ENCODE data around the gene SYNM. TPM values are rescaled to one million over a fixed set of nuclear protein-coding genes. Genes with fewer than 3 reads are reported as not detected.

The SYNM gene
- total RNA-seq, 1 experiment from 2014 or later = 3.3 TPM

DNA sequence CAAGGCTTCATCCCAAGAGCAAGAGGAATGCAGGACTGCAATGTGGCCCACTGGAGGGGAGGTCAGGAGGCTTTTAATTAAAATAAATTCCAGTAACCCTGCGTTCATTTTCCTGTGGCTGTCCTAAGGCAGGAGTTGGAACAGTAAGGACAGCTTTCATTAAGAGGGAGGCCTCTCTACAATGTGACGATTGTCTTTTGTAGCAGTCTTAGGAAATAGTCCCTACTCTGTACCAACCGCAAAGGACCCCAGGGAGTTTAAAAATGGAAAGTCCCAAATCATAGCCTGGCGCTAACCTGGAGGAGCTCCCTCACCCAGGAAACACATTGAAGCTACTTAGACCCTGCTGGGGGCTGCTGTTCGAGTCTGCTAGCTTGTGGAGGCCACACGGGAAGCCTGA lies 62.8 kb downstream of the SYNM start:
- Histone ChIP-seq H3K4me1 (ENCODE audit: control insufficient read depth in 1 of 2, insufficient read depth in 2 of 2, low read length in 2 of 2) (no peaks in the 10 kb centered on the region), H3K79me2 (ENCODE audit: insufficient read depth, low read length) (no peaks in the 10 kb centered on the region), H4K20me1 (ENCODE audit: insufficient read depth) (no peaks in the 10 kb centered on the region), H3K9me3 (ENCODE audit: control insufficient read depth in 1 of 2, insufficient read depth in 1 of 2, low read depth in 1 of 2, low read length in 2 of 2) (no peaks in the 10 kb centered on the region), H2AFZ (ENCODE audit: low read depth, low read length, poor library complexity, severe bottlenecking) (no peak overlapping the region), H3K36me3 (ENCODE audit: control insufficient read depth in 1 of 2, insufficient read depth in 2 of 2, low read length in 2 of 2) (no peaks in the 10 kb centered on the region), H3K27ac (ENCODE audit: low read depth, low read length) (no peak overlapping the region), H3K27me3 (ENCODE audit: insufficient read depth, low read length) (no peaks in the 10 kb centered on the region), H3K4me3 (replicated peaks in 1 of 2; ENCODE audit: low read depth in 1 of 2, low read length in 2 of 2) (no peak overlapping the region), H3K9ac (ENCODE audit: low read length) (no peak overlapping the region), H3K4me2 (ENCODE audit: low read length) (no peak overlapping the region), H3K9me2 (ENCODE audit: insufficient read depth) (no peaks in the 10 kb centered on the region)
- BruUV-seq (replicated peaks) = no TSS peak
- RAD21 ChIA-PET (ENCODE audit: low non-redundant PET in 1 of 2, low total read pairs in 2 of 2, uncharacterized antibody in 2 of 2, unreplicated experiment in 2 of 2) = no interaction called here
- TF ChIP-seq, protein P1, sequence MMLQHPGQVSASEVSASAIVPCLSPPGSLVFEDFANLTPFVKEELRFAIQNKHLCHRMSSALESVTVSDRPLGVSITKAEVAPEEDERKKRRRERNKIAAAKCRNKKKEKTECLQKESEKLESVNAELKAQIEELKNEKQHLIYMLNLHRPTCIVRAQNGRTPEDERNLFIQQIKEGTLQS (IDR thresholded peaks at IDR 0.05) = no peak
- no peak for TF ChIP-seq SIN3A (IDR thresholded peaks at IDR 0.05; ENCODE audit: low read depth)
- TF ChIP-seq TCF7L2 (IDR thresholded peaks at IDR 0.05; ENCODE audit: borderline replicate concordance, extremely low read depth, insufficient read depth, insufficient read length) = no peak
- no peak for TF ChIP-seq SRF (IDR thresholded peaks at IDR 0.05; ENCODE audit: low read depth)
- no peak for TF ChIP-seq EGR1 (IDR thresholded peaks at IDR 0.05; ENCODE audit: low read depth)
- TF ChIP-seq CBX3 (IDR thresholded peaks at IDR 0.05; ENCODE audit: low read depth) = no peak
- no peak for TF ChIP-seq POLR2AphosphoS5 (IDR thresholded peaks at IDR 0.05; ENCODE audit: low read depth, low read length)
- no peak for TF ChIP-seq JUND (IDR thresholded peaks at IDR 0.05)
- TF ChIP-seq ZNF274 (IDR thresholded peaks at IDR 0.05; ENCODE audit: low read depth, low read length) = no peak
- TF ChIP-seq CEBPB (IDR thresholded peaks at IDR 0.05; ENCODE audit: low read depth) = no peak
- no peak for TF ChIP-seq FOSL1 (IDR thresholded peaks at IDR 0.05; ENCODE audit: low read depth)
- DNase-seq (ENCODE audit: low read depth, low spot score) = no peak
- CTCF ChIA-PET = no interaction called here
- POLR2A ChIA-PET = no interaction called here
- intact Hi-C loops (cut with micrococcal nuclease) = no loop called here
- ATAC-seq = no peak

Measured in HCT116 (cell line).